Erythroblast (primary cell): ENCODE measurements around the gene KRTAP10-4.

Source experiments
- GATA1 ChIP-seq: IDR thresholded peaks from 2 replicates; pipeline ENCODE4 v1.6.1; 2011; ENCODE audit warnings: low read depth, mild to moderate bottlenecking, control low read depth, low read length, moderate library complexity
- POLR2A ChIP-seq: IDR thresholded peaks from 2 replicates; pipeline ENCODE4 v1.6.1; 2011; ENCODE audit warnings: mild to moderate bottlenecking, low read length

- TF ChIP-seq POLR2A (no peak), GATA1 (no peak)
These were observed 20.8 kb upstream of the KRTAP10-4 start for GRCh38 chr21:44552681-44553080.
